HepG2 (cell line): ENCODE measurements around the gene DRC7. TPM values are rescaled to one million over a fixed set of nuclear protein-coding genes. Genes with fewer than 3 reads are reported as not detected.
A peak's percentile ranks its signal among the peaks of the same experiment; 100 is the strongest.

Experiments used
- AHR ChIP-seq: IDR thresholded peaks from 2 replicates; pipeline ENCODE4 v1.6.1; 2018; ENCODE audit warnings: missing genetic modification reagents, missing compliant biosample characterization
- CENPT ChIP-seq: sonication (generic); formaldehyde crosslinking; IDR thresholded peaks from 2 replicates; pipeline ENCODE4 v1.8.0; 2022; ENCODE audit warnings: low read depth, mild to moderate bottlenecking, moderate library complexity, missing genetic modification reagents
- FLYWCH1 ChIP-seq: sonication (generic); formaldehyde crosslinking; IDR thresholded peaks from 2 replicates; pipeline ENCODE4 v1.8.1; 2023; ENCODE audit warnings: mild to moderate bottlenecking, missing genetic modification reagents
- GZF1 ChIP-seq: sonication (generic); formaldehyde crosslinking; IDR thresholded peaks from 2 replicates; pipeline ENCODE4 v1.5.1; 2020; ENCODE audit warnings: mild to moderate bottlenecking, missing genetic modification reagents
- IKZF1 ChIP-seq: fragments of 450-650 bp; IDR thresholded peaks from 2 replicates; pipeline ENCODE4 v1.7.1; 2016
- ISL2 ChIP-seq: sonication (generic); formaldehyde crosslinking; IDR thresholded peaks from 2 replicates; pipeline ENCODE4 v1.5.0; 2020; ENCODE audit warnings: missing genetic modification reagents
- KDM2A ChIP-seq: sonication (generic); formaldehyde crosslinking; IDR thresholded peaks from 2 replicates; pipeline ENCODE4 v1.4.0; 2020; ENCODE audit warnings: low read depth, missing genetic modification reagents, borderline replicate concordance
- MBD4 ChIP-seq: IDR thresholded peaks from 2 replicates; pipeline ENCODE4 v1.6.1; 2012; ENCODE audit warnings: low read length, inconsistent platforms, borderline replicate concordance
- MLXIP ChIP-seq: sonication (generic); formaldehyde crosslinking; IDR thresholded peaks from 2 replicates; pipeline ENCODE4 v1.9.0; 2021; ENCODE audit warnings: missing genetic modification reagents, borderline replicate concordance
- NFYC ChIP-seq: IDR thresholded peaks from 2 replicates; pipeline ENCODE4 v1.6.1; 2016; ENCODE audit warnings: missing genetic modification reagents, missing compliant biosample characterization
- NR2F6 ChIP-seq, 2 experiments: IDR thresholded peaks; 2 replicates each; pipeline ENCODE4 v1.6.1; 2016; ENCODE audit warnings: antibody characterized with exemption in 1 of 2, mild to moderate bottlenecking in 1 of 2
- TBL1XR1 ChIP-seq: fragments of 150-350 bp; IDR thresholded peaks from 2 replicates; pipeline ENCODE4 v1.6.1; 2014; ENCODE audit warnings: borderline replicate concordance, low read length; ENCODE audit not compliant: partially characterized antibody
- ZBTB42 ChIP-seq: sonication (generic); formaldehyde crosslinking; IDR thresholded peaks from 2 replicates; pipeline ENCODE4 v1.5.0; 2020; ENCODE audit warnings: mild to moderate bottlenecking, missing genetic modification reagents
- ZBTB7A ChIP-seq: sonication (generic); formaldehyde crosslinking; IDR thresholded peaks from 2 replicates; pipeline ENCODE4 v1.8.0; 2022; ENCODE audit warnings: mild to moderate bottlenecking, missing genetic modification reagents
- ZBTB7B ChIP-seq: sonication (generic); formaldehyde crosslinking; IDR thresholded peaks from 2 replicates; pipeline ENCODE4 v1.4.0; 2020; ENCODE audit warnings: missing genetic modification reagents
- ZNF3 ChIP-seq: IDR thresholded peaks from 2 replicates; pipeline ENCODE4 v1.7.0; 2017; ENCODE audit warnings: inconsistent platforms
- ZNF30 ChIP-seq: sonication (generic); formaldehyde crosslinking; IDR thresholded peaks from 2 replicates; pipeline ENCODE4 v1.5.0; 2020; ENCODE audit warnings: mild to moderate bottlenecking, missing genetic modification reagents
- ZNF331 ChIP-seq: sonication (generic); formaldehyde crosslinking; IDR thresholded peaks from 2 replicates; pipeline ENCODE4 v1.4.0; 2020; ENCODE audit warnings: missing genetic modification reagents
- ZNF607 ChIP-seq: sonication (generic); formaldehyde crosslinking; IDR thresholded peaks from 2 replicates; pipeline ENCODE4 v1.5.1; 2020; ENCODE audit warnings: missing genetic modification reagents, mild to moderate bottlenecking, borderline replicate concordance
- ZNF746 ChIP-seq: sonication (generic); formaldehyde crosslinking; IDR thresholded peaks from 2 replicates; pipeline ENCODE4 v1.8.0; 2022; ENCODE audit warnings: mild to moderate bottlenecking, missing genetic modification reagents
- ZNF790 ChIP-seq: sonication (generic); formaldehyde crosslinking; IDR thresholded peaks from 2 replicates; pipeline ENCODE4 v1.8.0; 2022; ENCODE audit warnings: missing genetic modification reagents, mild to moderate bottlenecking, borderline replicate concordance
- ZNF879 ChIP-seq: sonication (generic); formaldehyde crosslinking; IDR thresholded peaks from 2 replicates; pipeline ENCODE4 v1.8.1; 2023; ENCODE audit warnings: missing genetic modification reagents
- polyA plus RNA-seq, 8 experiments: library from polyadenylated mRNA; depleted of rRNA in 3 of 8; stranded (reverse) in 7 of 8; unstranded in 1 of 8; fragments of >200 nt; fragmentation: Illumina TruSeq in 4 of 8; extraction: Trizol in 4 of 8; gene quantifications; 2 replicates each; pipeline versions ENCODE4 v1.2.1 to v1.2.3, GENCODE V29; 2011 to 2016; ENCODE audit warnings: low read depth in 4 of 8, missing spikeins in 1 of 8, mixed read lengths in 1 of 8; ENCODE audit not compliant: insufficient read depth in 1 of 8
- total RNA-seq, 5 experiments: library from RNA; depleted of rRNA; stranded (reverse); fragments of >200 nt; fragmentation: Illumina TruSeq; extraction: Trizol; gene quantifications; 2 replicates each; pipeline ENCODE4 v1.2.3, GENCODE V29; 2016; ENCODE audit warnings: low read depth in 1 of 5
- TF ChIP-seq, protein P1 (sequence below): sonication (generic); formaldehyde crosslinking; IDR thresholded peaks from 2 replicates; pipeline ENCODE4 v1.8.1; 2023; ENCODE audit warnings: missing genetic modification reagents, inconsistent platforms, borderline replicate concordance
- TF ChIP-seq, protein P2 (sequence below): sonication (generic); formaldehyde crosslinking; IDR thresholded peaks from 2 replicates; pipeline ENCODE4 v1.8.1; 2022; ENCODE audit warnings: low read depth, mild to moderate bottlenecking, missing genetic modification reagents

The DRC7 gene
- total and polyA plus RNA-seq, 2 of the 13 experiments (the other 11 are each of a cell fraction or from before 2014, with no cell fraction given), result 2.7 to 3.4 TPM

GRCh38 chr16:57688987-57689761 lies 5.4 kb upstream of the DRC7 start (continued):
- TF ChIP-seq, protein P1, sequence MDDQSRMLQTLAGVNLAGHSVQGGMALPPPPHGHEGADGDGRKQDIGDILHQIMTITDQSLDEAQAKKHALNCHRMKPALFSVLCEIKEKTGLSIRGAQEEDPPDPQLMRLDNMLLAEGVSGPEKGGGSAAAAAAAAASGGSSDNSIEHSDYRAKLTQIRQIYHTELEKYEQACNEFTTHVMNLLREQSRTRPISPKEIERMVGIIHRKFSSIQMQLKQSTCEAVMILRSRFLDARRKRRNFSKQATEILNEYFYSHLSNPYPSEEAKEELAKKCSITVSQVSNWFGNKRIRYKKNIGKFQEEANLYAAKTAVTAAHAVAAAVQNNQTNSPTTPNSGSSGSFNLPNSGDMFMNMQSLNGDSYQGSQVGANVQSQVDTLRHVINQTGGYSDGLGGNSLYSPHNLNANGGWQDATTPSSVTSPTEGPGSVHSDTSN, result no peak
- TF ChIP-seq, protein P2, sequence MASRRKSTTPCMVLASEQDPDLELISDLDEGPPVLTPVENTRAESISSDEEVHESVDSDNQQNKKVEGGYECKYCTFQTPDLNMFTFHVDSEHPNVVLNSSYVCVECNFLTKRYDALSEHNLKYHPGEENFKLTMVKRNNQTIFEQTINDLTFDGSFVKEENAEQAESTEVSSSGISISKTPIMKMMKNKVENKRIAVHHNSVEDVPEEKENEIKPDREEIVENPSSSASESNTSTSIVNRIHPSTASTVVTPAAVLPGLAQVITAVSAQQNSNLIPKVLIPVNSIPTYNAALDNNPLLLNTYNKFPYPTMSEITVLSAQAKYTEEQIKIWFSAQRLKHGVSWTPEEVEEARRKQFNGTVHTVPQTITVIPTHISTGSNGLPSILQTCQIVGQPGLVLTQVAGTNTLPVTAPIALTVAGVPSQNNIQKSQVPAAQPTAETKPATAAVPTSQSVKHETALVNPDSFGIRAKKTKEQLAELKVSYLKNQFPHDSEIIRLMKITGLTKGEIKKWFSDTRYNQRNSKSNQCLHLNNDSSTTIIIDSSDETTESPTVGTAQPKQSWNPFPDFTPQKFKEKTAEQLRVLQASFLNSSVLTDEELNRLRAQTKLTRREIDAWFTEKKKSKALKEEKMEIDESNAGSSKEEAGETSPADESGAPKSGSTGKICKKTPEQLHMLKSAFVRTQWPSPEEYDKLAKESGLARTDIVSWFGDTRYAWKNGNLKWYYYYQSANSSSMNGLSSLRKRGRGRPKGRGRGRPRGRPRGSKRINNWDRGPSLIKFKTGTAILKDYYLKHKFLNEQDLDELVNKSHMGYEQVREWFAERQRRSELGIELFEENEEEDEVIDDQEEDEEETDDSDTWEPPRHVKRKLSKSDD, result no peak
- TF ChIP-seq IKZF1, result no peak
- TF ChIP-seq ZNF331, result 0 out of 2 replicates have a peak, but pooled peaks have one; percentile 11
- TF ChIP-seq NFYC, result no peak
- no peak for TF ChIP-seq ZNF30 (CRISPR knock-in tag)
- TF ChIP-seq AHR (CRISPR knock-in tag), result no peak
- no peak for TF ChIP-seq FLYWCH1 (CRISPR knock-in tag)
- peak; percentile 37; the same call in 1 of the 2 replicates for TF ChIP-seq KDM2A
- TF ChIP-seq TBL1XR1, result no peak
- TF ChIP-seq ZNF607, result no peak
- no peak for TF ChIP-seq GZF1
- no peak for TF ChIP-seq ISL2 (CRISPR knock-in tag)
- no peak for TF ChIP-seq ZNF746 (CRISPR knock-in tag)
- no peak for TF ChIP-seq ZNF879
- TF ChIP-seq ZBTB42 (CRISPR knock-in tag), result 0 out of 2 replicates have a peak, but pooled peaks have one; percentile 24
- no peak for TF ChIP-seq MLXIP
- TF ChIP-seq ZNF3 (CRISPR knock-in tag), result no peak
- peak; percentile 75 for TF ChIP-seq NR2F6 (IDR thresholded peaks at IDR 0.05)
- peak; percentile 65 for TF ChIP-seq NR2F6 (CRISPR knock-in tag; IDR thresholded peaks at IDR 0.05)
- no peak for TF ChIP-seq CENPT (CRISPR knock-in tag)
- no peak for TF ChIP-seq ZNF790 (CRISPR knock-in tag)
- TF ChIP-seq MBD4, result no peak
- TF ChIP-seq ZBTB7A (CRISPR knock-in tag), result peak; percentile 62; the same call in 1 of the 2 replicates
- peak; percentile 57; the same call in 1 of the 2 replicates for TF ChIP-seq ZBTB7B
